ENCODE results near the gene SMC2. TPM values are rescaled to one million over a fixed set of nuclear protein-coding genes. Genes with fewer than 3 reads are reported as not detected.

Gene SMC2
- total RNA-seq, 2 experiments from 2014 or later: 56.4 to 89.3 TPM

DNA sequence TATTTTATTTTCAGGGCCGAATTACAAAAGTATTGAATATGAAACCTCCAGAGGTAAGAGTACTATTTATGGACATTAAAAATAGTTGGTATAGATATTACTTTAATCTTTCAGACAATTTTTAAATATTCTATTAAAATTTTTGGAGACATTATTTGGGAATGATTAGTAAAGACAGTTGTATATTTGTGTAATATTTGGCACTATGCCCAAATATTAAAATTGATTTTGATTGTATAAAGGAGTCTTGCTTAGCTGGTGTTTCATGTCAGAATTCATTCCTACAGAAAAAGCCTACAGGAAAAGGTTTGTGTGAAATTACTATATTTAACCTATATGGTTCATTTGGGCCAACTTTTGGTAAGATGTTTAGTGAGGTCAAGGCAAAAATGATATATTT, 5.5 kb downstream of the SMC2 start:
- DNase-seq (ENCODE audit: low spot score): no peak
- H2AFZ ChIP-seq (ENCODE audit: low read length): no peak overlapping the region
- H3K27ac ChIP-seq (ENCODE audit: low read depth, low read length, poor library complexity, severe bottlenecking): no peak overlapping the region
- no peaks in the 10 kb centered on the region for H3K9me3 ChIP-seq (ENCODE audit: low read length)
- ChIA-PET CTCF (ENCODE audit: unreplicated experiment) (no interaction called here), POLR2A (interaction anchor here (1.0 kb wide), 1 partner anchor 670 kb away, joined by 3 read pairs; no protein-coding TSS in a partner anchor)
- no peaks in the 10 kb centered on the region; the same call in 1 of the 2 replicates for H4K20me1 ChIP-seq (ENCODE audit: insufficient read depth, low read length)
- peaks cover 54% of the 10 kb centered on the region for H3K79me2 ChIP-seq (ENCODE audit: insufficient read depth, low read depth, low read length)
- H3K4me2 ChIP-seq (ENCODE audit: low read length): no peak overlapping the region
- TF ChIP-seq EZH2phosphoT487 (IDR thresholded peaks at IDR 0.05; ENCODE audit: borderline replicate concordance, low read depth, low read length) (no peak), CTCF (conservative IDR thresholded peaks at IDR 0.05; ENCODE audit: low read length) (no peak)
- intact Hi-C loops (cut with micrococcal nuclease; ENCODE audit: unreplicated experiment): no loop called here
- no peak overlapping the region for H3K4me3 ChIP-seq (ENCODE audit: low read depth, low read length, poor library complexity, severe bottlenecking)
- no peaks in the 10 kb centered on the region for H3K9me2 ChIP-seq (ENCODE audit: insufficient read depth, low read length)
- peaks cover 92% of the 10 kb centered on the region for H3K36me3 ChIP-seq (ENCODE audit: insufficient read depth, low read length)
- peaks cover 24% of the 10 kb centered on the region for H3K4me1 ChIP-seq (ENCODE audit: insufficient read depth, low read length, poor library complexity, severe bottlenecking)
- BruUV-seq (replicated peaks): no TSS peak

DNA sequence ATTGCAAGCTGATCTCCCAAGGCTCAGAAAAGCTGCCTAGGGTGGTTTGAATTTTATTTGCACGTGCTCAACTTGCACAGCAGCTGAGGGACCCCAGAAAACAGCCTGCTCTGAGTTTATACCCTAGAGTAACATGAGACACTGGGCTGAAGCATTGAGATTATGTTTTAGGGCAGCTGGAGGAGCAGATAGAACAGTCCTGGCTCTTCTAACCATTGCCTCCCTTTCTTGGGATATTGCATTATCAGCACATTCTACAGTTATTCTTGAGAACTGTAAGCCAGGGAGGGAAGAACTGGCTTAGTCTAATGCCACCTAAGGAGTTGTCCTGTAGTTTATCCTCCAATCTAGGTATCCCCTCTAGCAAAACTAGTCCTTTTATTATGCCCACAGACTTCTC, 10.3 kb downstream of the SMC2 start:
- POLR2A ChIA-PET: interaction anchor here (1.3 kb wide), 1 partner anchor 23 kb away, joined by 3 read pairs; no protein-coding TSS in a partner anchor
- intact Hi-C loops (cut with micrococcal nuclease; ENCODE audit: unreplicated experiment): no loop called here
- H3K36me3 ChIP-seq (ENCODE audit: insufficient read depth, low read length): peaks cover 98% of the 10 kb centered on the region

More for the DNA sequence above, 10.3 kb downstream of the SMC2 start:
- Histone ChIP-seq H3K79me2 (ENCODE audit: insufficient read depth, low read depth, low read length) (peaks cover 6% of the 10 kb centered on the region; the same call in 1 of the 2 replicates), H3K4me3 (ENCODE audit: low read depth, low read length, poor library complexity, severe bottlenecking) (no peak overlapping the region), H3K4me1 (ENCODE audit: insufficient read depth, low read length, poor library complexity, severe bottlenecking) (no peaks in the 10 kb centered on the region), H3K9me2 (ENCODE audit: insufficient read depth, low read length) (no peaks in the 10 kb centered on the region), H3K4me2 (ENCODE audit: low read length) (no peak overlapping the region), H3K9me3 (ENCODE audit: low read length) (no peaks in the 10 kb centered on the region), H3K27ac (ENCODE audit: low read depth, low read length, poor library complexity, severe bottlenecking) (no peak overlapping the region), H4K20me1 (ENCODE audit: insufficient read depth, low read length) (no peaks in the 10 kb centered on the region), H2AFZ (ENCODE audit: low read length) (no peak overlapping the region)
- no TSS peak for BruUV-seq (replicated peaks)
- DNase-seq (ENCODE audit: low spot score): no peak
- CTCF ChIA-PET (ENCODE audit: unreplicated experiment): no interaction called here
- TF ChIP-seq CTCF (conservative IDR thresholded peaks at IDR 0.05; ENCODE audit: low read length) (no peak), EZH2phosphoT487 (IDR thresholded peaks at IDR 0.05; ENCODE audit: borderline replicate concordance, low read depth, low read length) (no peak)

Data from OCI-LY7 (cell line).